Neural cell (in vitro differentiated cells): ENCODE results near the gene ALDH16A1.

Experiments
- CTCF ChIP-seq: fragments of 450-650 bp; IDR thresholded peaks from 2 replicates; pipeline ENCODE4 v1.5.1; 2014; ENCODE audit warnings: antibody characterized with exemption, mild to moderate bottlenecking, moderate library complexity; ENCODE audit not compliant: poor library complexity, severe bottlenecking
- EP300 ChIP-seq: fragments of 450-650 bp; conservative IDR thresholded peaks from 2 replicates; pipeline ENCODE4 v1.6.1; 2014; ENCODE audit warnings: antibody characterized with exemption, mild to moderate bottlenecking, moderate library complexity; ENCODE audit not compliant: poor library complexity, severe bottlenecking
- POLR2AphosphoS5 ChIP-seq: IDR thresholded peaks from 2 replicates; pipeline ENCODE4 v1.6.1; 2012

GRCh38 chr19:49415102-49415809 lies 37.8 kb upstream of the ALDH16A1 start:
- no peak for TF ChIP-seq CTCF
- TF ChIP-seq POLR2AphosphoS5 = no peak
- TF ChIP-seq EP300 = no peak
